Neutrophil (primary cell): ENCODE measurements around the gene FAM107A.
A peak's percentile ranks its signal among the peaks of the same experiment; 100 is the strongest.

ENCODE experiments used
- H3K27ac ChIP-seq: fragments of 200-600 bp; sonication (generic); 2 replicates; pipeline ENCODE4 v1.5.1; 2016; ENCODE audit warnings: mild to moderate bottlenecking, moderate library complexity
- H3K27me3 ChIP-seq: fragments of 200-600 bp; sonication (generic); 2 replicates; pipeline ENCODE4 v1.6.0; 2016; ENCODE audit warnings: mild to moderate bottlenecking
- H3K36me3 ChIP-seq: fragments of 200-600 bp; sonication (generic); 2 replicates; pipeline ENCODE4 v1.5.1; 2017
- H3K4me1 ChIP-seq, 2 experiments: fragments of 200-600 bp in 1 of 2; sonication (generic) in 1 of 2; 1 replicate in 1 of 2; 2 replicates in 1 of 2; pipeline versions ENCODE4 v1.5.1 to v1.6.1; 2013 to 2016; ENCODE audit warnings: low read depth in 1 of 2, low read length in 1 of 2, mild to moderate bottlenecking in 1 of 2, moderate library complexity in 1 of 2; ENCODE audit not compliant: control insufficient read depth in 1 of 2, insufficient read depth in 1 of 2
- H3K4me3 ChIP-seq, 2 experiments: fragments of 200-600 bp in 1 of 2; sonication (generic) in 1 of 2; 1 replicate in 1 of 2; 2 replicates in 1 of 2; pipeline ENCODE4 v1.5.1; 2013 to 2016; ENCODE audit warnings: low read depth in 1 of 2, low read length in 1 of 2, mild to moderate bottlenecking in 1 of 2, moderate library complexity in 1 of 2
- H3K9me3 ChIP-seq: fragments of 200-600 bp; sonication (generic); 2 replicates; pipeline ENCODE4 v1.5.1; 2016
- CTCF ChIP-seq: fragments of 200-600 bp; sonication (generic); IDR thresholded peaks from 2 replicates; pipeline ENCODE4 v1.5.1; 2016; ENCODE audit warnings: antibody characterized with exemption

Gene FAM107A

GRCh38 chr3:58594117-58594516 is 16.9 kb upstream of the FAM107A start:
- no peak for TF ChIP-seq CTCF
- Histone ChIP-seq H3K36me3 (no peaks in the 10 kb centered on the region), H3K4me3 (no peak overlapping the region), H3K27ac (no peak overlapping the region), H3K9me3 (no peaks in the 10 kb centered on the region), H3K4me1 (no peaks in the 10 kb centered on the region), H3K27me3 (peaks cover 24% of the 10 kb centered on the region)

- no peaks in the 10 kb centered on the region for H3K4me1 ChIP-seq
- TF ChIP-seq CTCF: no peak
- no peak overlapping the region for H3K27ac ChIP-seq
- no peaks in the 10 kb centered on the region for H3K36me3 ChIP-seq
- H3K27me3 ChIP-seq: peaks cover 47% of the 10 kb centered on the region
- H3K4me3 ChIP-seq: no peak overlapping the region
- no peaks in the 10 kb centered on the region for H3K9me3 ChIP-seq
These were observed 14.6 kb upstream of the FAM107A start for GRCh38 chr3:58591517-58592510.

GRCh38 chr3:58588030-58588614 is 10.9 kb upstream of the FAM107A start:
- peaks cover 79% of the 10 kb centered on the region for H3K27me3 ChIP-seq
- H3K4me3 ChIP-seq: no peak overlapping the region
- H3K9me3 ChIP-seq: no peaks in the 10 kb centered on the region
- no peak overlapping the region for H3K27ac ChIP-seq
- peaks cover 9 to 18% of the 10 kb centered on the region in 2 experiments for H3K4me1 ChIP-seq
- no peak for TF ChIP-seq CTCF
- no peaks in the 10 kb centered on the region for H3K36me3 ChIP-seq

GRCh38 chr3:58586776-58587192 is 9.6 kb upstream of the FAM107A start:
- Histone ChIP-seq H3K9me3 (no peaks in the 10 kb centered on the region), H3K27me3 (peaks cover 91% of the 10 kb centered on the region), H3K27ac (no peak overlapping the region), H3K4me1 (peaks cover 9 to 18% of the 10 kb centered on the region in 2 experiments), H3K36me3 (no peaks in the 10 kb centered on the region), H3K4me3 (no peak overlapping the region)
- TF ChIP-seq CTCF: no peak

- TF ChIP-seq CTCF: no peak
- H3K9me3 ChIP-seq: no peaks in the 10 kb centered on the region
- peak overlapping the region in 1 of 2 experiments; percentile 55 for H3K4me3 ChIP-seq
- no peak overlapping the region for H3K27ac ChIP-seq
- peaks cover 94% of the 10 kb centered on the region for H3K27me3 ChIP-seq
- peaks cover 9 to 18% of the 10 kb centered on the region in 2 experiments for H3K4me1 ChIP-seq
- H3K36me3 ChIP-seq: no peaks in the 10 kb centered on the region
These were observed 8.8 kb upstream of the FAM107A start for GRCh38 chr3:58585994-58586393.
